IMR-90 (cell line): Measurements from ENCODE around the gene PSTK. TPM values are rescaled to one million over a fixed set of nuclear protein-coding genes. Genes with fewer than 3 reads are reported as not detected.

Source experiments
- ATAC-seq: fragments of 200-7000 bp; cut with Tn5 transposase; 2 replicates; pipeline ENCODE4 v1.9.1; 2020; ENCODE audit warnings: low read depth, mild to moderate bottlenecking, moderate library complexity
- BruUV-seq: library from RNA; stranded (reverse); fragments of 400-500 nt; replicated peaks from 2 replicates; lab custom pipeline; 2021; lab: Mats Ljungman, UMichigan
- CTCF ChIA-PET: fragments of 300-600 bp; formaldehyde crosslinking; extraction: SDS; loops from one replicate; lab custom pipeline; 2021; ENCODE audit warnings: antibody characterized with exemption; lab: Yijun Ruan, JAX
- POLR2A ChIA-PET: fragments of 300-600 bp; sonication (Branson Sonifier 250); formaldehyde crosslinking; loops from one replicate; lab custom pipeline; 2022; ENCODE audit warnings: antibody characterized with exemption; ENCODE audit not compliant: unreplicated experiment; lab: Charles Lee
- DNase-seq: peaks from one replicate; pipeline ENCODE4 v3.0.0; 2013
- H2AFZ ChIP-seq: replicated peaks from 2 replicates; pipeline ENCODE3; 2013; ENCODE audit warnings: low read length, mild to moderate bottlenecking; ENCODE audit not compliant: poor library complexity
- H2AK5ac ChIP-seq: 2 replicates; pipeline ENCODE4 v1.6.1; 2013; ENCODE audit warnings: low read depth, low read length, inconsistent platforms
- H2AK9ac ChIP-seq: replicated peaks from 2 replicates; pipeline ENCODE3; 2013; ENCODE audit warnings: mild to moderate bottlenecking, low read depth, low read length, moderate library complexity; ENCODE audit not compliant: poor library complexity
- H2BK120ac ChIP-seq: 2 replicates; pipeline ENCODE4 v1.6.1; 2013; ENCODE audit warnings: low read depth, low read length, inconsistent platforms
- H2BK15ac ChIP-seq: 3 replicates; pipeline ENCODE4 v1.6.1; 2013; ENCODE audit warnings: low read depth, low read length, inconsistent platforms
- H2BK20ac ChIP-seq: 2 replicates; pipeline ENCODE4 v1.6.1; 2013; ENCODE audit warnings: low read depth, mild to moderate bottlenecking, inconsistent platforms, low read length, moderate library complexity
- H2BK5ac ChIP-seq: 2 replicates; pipeline ENCODE4 v1.6.1; 2013; ENCODE audit warnings: mild to moderate bottlenecking, low read depth, low read length, inconsistent platforms; ENCODE audit not compliant: poor library complexity, severe bottlenecking
- H3K14ac ChIP-seq: replicated peaks from 2 replicates; pipeline ENCODE4 v1.6.1; 2013; ENCODE audit warnings: low read depth, low read length, inconsistent platforms
- H3K18ac ChIP-seq: 2 replicates; pipeline ENCODE4 v1.6.1; 2013; ENCODE audit warnings: low read depth, low read length, control low read depth
- H3K23ac ChIP-seq: 2 replicates; pipeline ENCODE4 v1.6.1; 2013; ENCODE audit warnings: low read depth, low read length, inconsistent platforms
- H3K27ac ChIP-seq: 2 replicates; pipeline ENCODE4 v1.5.1; 2013; ENCODE audit warnings: mild to moderate bottlenecking, control low read depth, low read length; ENCODE audit not compliant: insufficient read depth
- H3K27me3 ChIP-seq: 2 replicates; pipeline ENCODE4 v1.6.1; 2013; ENCODE audit warnings: low read length; ENCODE audit not compliant: control insufficient read depth, insufficient read depth
- H3K36me3 ChIP-seq: 2 replicates; pipeline ENCODE4 v1.6.1; 2013; ENCODE audit warnings: low read length, mixed read lengths; ENCODE audit not compliant: control insufficient read depth, insufficient read depth
- H3K4ac ChIP-seq: 2 replicates; pipeline ENCODE4 v1.6.1; 2013; ENCODE audit warnings: low read depth, low read length, inconsistent platforms
- H3K4me1 ChIP-seq: 2 replicates; pipeline ENCODE4 v1.6.1; 2013; ENCODE audit warnings: low read length, mixed read lengths; ENCODE audit not compliant: control insufficient read depth, insufficient read depth
- H3K4me2 ChIP-seq: 2 replicates; pipeline ENCODE4 v1.6.1; 2013; ENCODE audit warnings: low read depth, mild to moderate bottlenecking, control low read depth, low read length, moderate library complexity
- H3K4me3 ChIP-seq: 2 replicates; pipeline ENCODE4 v1.5.1; 2013; ENCODE audit warnings: low read depth, mild to moderate bottlenecking, control low read depth, low read length, moderate library complexity; ENCODE audit not compliant: insufficient read depth
- H3K56ac ChIP-seq: 2 replicates; pipeline ENCODE4 v1.6.1; 2013; ENCODE audit warnings: low read length, inconsistent platforms; ENCODE audit not compliant: insufficient read depth; ENCODE audit errors: extremely low read depth
- H3K79me1 ChIP-seq, 2 experiments: 2 replicates each; pipeline ENCODE4 v1.6.1; 2013; ENCODE audit warnings: low read length in 2 of 2, inconsistent platforms in 1 of 2, low read depth in 1 of 2
- H3K9ac ChIP-seq: 2 replicates; pipeline ENCODE4 v1.6.1; 2013; ENCODE audit warnings: low read depth, low read length, control low read depth
- H3K9me1 ChIP-seq: 2 replicates; pipeline ENCODE4 v1.6.1; 2013; ENCODE audit warnings: low read length, inconsistent platforms; ENCODE audit not compliant: insufficient read depth
- H3K9me3 ChIP-seq: 2 replicates; pipeline ENCODE4 v1.6.1; 2013; ENCODE audit warnings: low read length; ENCODE audit not compliant: control insufficient read depth, insufficient read depth
- H4K20me1 ChIP-seq: 2 replicates; pipeline ENCODE4 v1.6.1; 2013; ENCODE audit warnings: low read length, inconsistent platforms; ENCODE audit not compliant: insufficient read depth
- H4K5ac ChIP-seq: 2 replicates; pipeline ENCODE4 v1.6.1; 2013; ENCODE audit warnings: mild to moderate bottlenecking, low read depth, low read length, control low read depth
- H4K8ac ChIP-seq, 2 experiments: 2 replicates each; pipeline ENCODE4 v1.6.1; 2013; ENCODE audit warnings: low read depth in 2 of 2, low read length in 2 of 2, control low read depth in 1 of 2, inconsistent platforms in 1 of 2
- H4K91ac ChIP-seq: 2 replicates; pipeline ENCODE4 v1.6.1; 2013; ENCODE audit warnings: low read depth, low read length, inconsistent platforms; ENCODE audit not compliant: insufficient read depth
- BHLHE40 ChIP-seq: fragments of 150-350 bp; IDR thresholded peaks from 2 replicates; pipeline ENCODE4 v1.6.1; 2016; ENCODE audit warnings: mild to moderate bottlenecking, low read depth, low read length
- CEBPB ChIP-seq: IDR thresholded peaks from 2 replicates; pipeline ENCODE4 v1.6.1; 2012; ENCODE audit warnings: low read depth, low read length, improper control_type of control experiment
- CHD1 ChIP-seq: IDR thresholded peaks from 2 replicates; pipeline ENCODE4 v1.6.1; 2012; ENCODE audit warnings: low read depth, low read length, improper control_type of control experiment
- FOS ChIP-seq: fragments of 150-350 bp; IDR thresholded peaks from 2 replicates; pipeline ENCODE4 v1.6.1; 2016; ENCODE audit warnings: low read depth, low read length
- MAFK ChIP-seq: IDR thresholded peaks from 2 replicates; pipeline ENCODE4 v1.6.1; 2012; ENCODE audit warnings: low read depth, low read length, improper control_type of control experiment
- MAZ ChIP-seq: IDR thresholded peaks from 2 replicates; pipeline ENCODE4 v1.6.1; 2012; ENCODE audit warnings: low read depth, mild to moderate bottlenecking, low read length, improper control_type of control experiment, moderate library complexity, borderline replicate concordance
- MXI1 ChIP-seq: IDR thresholded peaks from 2 replicates; pipeline ENCODE4 v1.6.1; 2012; ENCODE audit warnings: low read depth, mild to moderate bottlenecking, low read length, moderate library complexity, borderline replicate concordance
- NFE2L2 ChIP-seq: fragments of 150-350 bp; IDR thresholded peaks from 2 replicates; pipeline ENCODE4 v1.6.1; 2016; ENCODE audit warnings: low read depth, mild to moderate bottlenecking, low read length
- POLR2A ChIP-seq: IDR thresholded peaks from 2 replicates; pipeline ENCODE4 v1.6.1; 2012; ENCODE audit warnings: mild to moderate bottlenecking, low read depth, low read length
- RAD21 ChIP-seq: IDR thresholded peaks from 2 replicates; pipeline ENCODE4 v1.6.1; 2012; ENCODE audit warnings: low read length, improper control_type of control experiment
- RCOR1 ChIP-seq: IDR thresholded peaks from 2 replicates; pipeline ENCODE4 v1.6.1; 2012; ENCODE audit warnings: mild to moderate bottlenecking, low read length, improper control_type of control experiment; ENCODE audit not compliant: insufficient replicate concordance
- RFX5 ChIP-seq: IDR thresholded peaks from 2 replicates; pipeline ENCODE4 v1.8.0; 2012; ENCODE audit warnings: low read depth, mild to moderate bottlenecking, low read length, moderate library complexity
- SMC3 ChIP-seq: fragments of 150-350 bp; IDR thresholded peaks from 2 replicates; pipeline ENCODE4 v1.6.1; 2016; ENCODE audit warnings: low read depth, mild to moderate bottlenecking, antibody characterized with exemption, low read length, moderate library complexity
- USF2 ChIP-seq: fragments of 150-350 bp; IDR thresholded peaks from 2 replicates; pipeline ENCODE4 v1.6.1; 2017; ENCODE audit warnings: mild to moderate bottlenecking, antibody characterized with exemption, low read length, low read depth
- WGBS, 2 experiments: methylation state at CpG; one replicate each; pipeline versions ENCODE4 v1.1.5 to v1.1.7; 2013; ENCODE audit warnings: missing lambda C conversion rate in 2 of 2; ENCODE audit not compliant: insufficient read length in 1 of 2; ENCODE audit errors: extremely low coverage in 2 of 2; 5-methylcytosine and 5-hydroxymethylcytosine counted together
- dilution Hi-C: fragments of 300-500 bp; cut with HindIII; formaldehyde crosslinking; loops from one replicate; pipeline ENCODE4 v1.14.3; 2018; ENCODE audit warnings: low sequenced_read_pairs; ENCODE audit not compliant: unreplicated experiment
- in situ Hi-C: fragments of 300-500 bp; cut with MboI; formaldehyde crosslinking; loops from 3 replicates; pipeline ENCODE4 v1.14.3; 2019; ENCODE audit warnings: low sequenced_read_pairs, inconsistent platforms, mixed read lengths
- intact Hi-C: fragments of 100-400 bp; cut with micrococcal nuclease; formaldehyde crosslinking; loops from 2 replicates; pipeline ENCODE4 v1.10.0; 2022
- polyA plus RNA-seq, 3 experiments: library from polyadenylated mRNA; depleted of rRNA; stranded (reverse); fragments of >200 nt; gene quantifications; 2 replicates each; pipeline ENCODE4 v1.2.3, GENCODE V29; 2012; ENCODE audit warnings: low replicate concordance in 1 of 3
- total RNA-seq: library from RNA; depleted of rRNA; stranded (reverse); fragments of >200 nt; gene quantifications from 2 replicates; pipeline ENCODE4 v1.2.3, GENCODE V29; 2012
- TF ChIP-seq, protein P1 (sequence below): conservative IDR thresholded peaks from 2 replicates; pipeline ENCODE4 v1.5.1; 2012; ENCODE audit warnings: mild to moderate bottlenecking, low read depth, low read length, improper control_type of control experiment
- TF ChIP-seq, protein P2 (sequence below): fragments of 150-350 bp; IDR thresholded peaks from 2 replicates; pipeline ENCODE4 v1.6.1; 2016; ENCODE audit warnings: low read depth, mild to moderate bottlenecking, low read length, moderate library complexity, borderline replicate concordance

The PSTK gene
- total and polyA plus RNA-seq, 2 of the 4 experiments (the other 2 are of a cell fraction), result 4.1 to 4.2 TPM

GRCh38 chr10:122974023-122974422 lies 6.2 kb upstream of the PSTK start:
- no peaks in the 10 kb centered on the region for H4K20me1 ChIP-seq
- H4K5ac ChIP-seq, result no peak overlapping the region
- no peak overlapping the region for H3K27ac ChIP-seq
- CTCF ChIA-PET, result interaction anchor here (0.6 kb wide), 1 partner anchor 312 kb away, joined by 3 read pairs; no protein-coding TSS in a partner anchor
- H2AK5ac ChIP-seq, result no peak overlapping the region
- no TSS peak for BruUV-seq
- no peak overlapping the region for H3K56ac ChIP-seq
- POLR2A ChIA-PET, result no interaction called here
- H2BK5ac ChIP-seq, result no peak overlapping the region
- H3K36me3 ChIP-seq, result no peaks in the 10 kb centered on the region
- no peak for ATAC-seq
- H2BK20ac ChIP-seq, result no peak overlapping the region
- no peaks in the 10 kb centered on the region for H3K27me3 ChIP-seq
- in situ Hi-C loops, result no loop called here
- H3K4ac ChIP-seq, result no peak overlapping the region
- no peak overlapping the region for H2AK9ac ChIP-seq
- no peak overlapping the region for H3K9ac ChIP-seq
- intact Hi-C loops, result no loop called here
- H3K4me3 ChIP-seq, result no peak overlapping the region
- peak; percentile 7 for DNase-seq
- no peak overlapping the region for H4K8ac ChIP-seq
- no peaks in the 10 kb centered on the region for H3K9me3 ChIP-seq
- 0% methylated on average over 1 of the region's 5 CpGs; no CpG with 5 or more reads in 1 of the 2 experiments for WGBS, 2 experiments
- no peak overlapping the region for H2BK120ac ChIP-seq
- H3K23ac ChIP-seq, result no peak overlapping the region
- TF ChIP-seq RCOR1 (no peak), SMC3 (no peak), MXI1 (no peak), MAFK (no peak), CEBPB (no peak), FOS (no peak), USF2 (no peak), RFX5 (no peak), POLR2A (no peak), NFE2L2 (no peak), RAD21 (no peak), MAZ (no peak), BHLHE40 (no peak), CHD1 (no peak)
- TF ChIP-seq, protein P1, sequence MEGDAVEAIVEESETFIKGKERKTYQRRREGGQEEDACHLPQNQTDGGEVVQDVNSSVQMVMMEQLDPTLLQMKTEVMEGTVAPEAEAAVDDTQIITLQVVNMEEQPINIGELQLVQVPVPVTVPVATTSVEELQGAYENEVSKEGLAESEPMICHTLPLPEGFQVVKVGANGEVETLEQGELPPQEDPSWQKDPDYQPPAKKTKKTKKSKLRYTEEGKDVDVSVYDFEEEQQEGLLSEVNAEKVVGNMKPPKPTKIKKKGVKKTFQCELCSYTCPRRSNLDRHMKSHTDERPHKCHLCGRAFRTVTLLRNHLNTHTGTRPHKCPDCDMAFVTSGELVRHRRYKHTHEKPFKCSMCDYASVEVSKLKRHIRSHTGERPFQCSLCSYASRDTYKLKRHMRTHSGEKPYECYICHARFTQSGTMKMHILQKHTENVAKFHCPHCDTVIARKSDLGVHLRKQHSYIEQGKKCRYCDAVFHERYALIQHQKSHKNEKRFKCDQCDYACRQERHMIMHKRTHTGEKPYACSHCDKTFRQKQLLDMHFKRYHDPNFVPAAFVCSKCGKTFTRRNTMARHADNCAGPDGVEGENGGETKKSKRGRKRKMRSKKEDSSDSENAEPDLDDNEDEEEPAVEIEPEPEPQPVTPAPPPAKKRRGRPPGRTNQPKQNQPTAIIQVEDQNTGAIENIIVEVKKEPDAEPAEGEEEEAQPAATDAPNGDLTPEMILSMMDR, result no peak
- TF ChIP-seq, protein P2, sequence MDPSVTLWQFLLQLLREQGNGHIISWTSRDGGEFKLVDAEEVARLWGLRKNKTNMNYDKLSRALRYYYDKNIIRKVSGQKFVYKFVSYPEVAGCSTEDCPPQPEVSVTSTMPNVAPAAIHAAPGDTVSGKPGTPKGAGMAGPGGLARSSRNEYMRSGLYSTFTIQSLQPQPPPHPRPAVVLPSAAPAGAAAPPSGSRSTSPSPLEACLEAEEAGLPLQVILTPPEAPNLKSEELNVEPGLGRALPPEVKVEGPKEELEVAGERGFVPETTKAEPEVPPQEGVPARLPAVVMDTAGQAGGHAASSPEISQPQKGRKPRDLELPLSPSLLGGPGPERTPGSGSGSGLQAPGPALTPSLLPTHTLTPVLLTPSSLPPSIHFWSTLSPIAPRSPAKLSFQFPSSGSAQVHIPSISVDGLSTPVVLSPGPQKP, result no peak
- no peak overlapping the region for H2AFZ ChIP-seq
- H3K79me1 ChIP-seq, result no peaks in the 10 kb centered on the region
- no peak overlapping the region for H3K18ac ChIP-seq
- H3K14ac ChIP-seq, result no peak overlapping the region
- H3K4me2 ChIP-seq, result no peak overlapping the region
- no peak overlapping the region for H2BK15ac ChIP-seq
- H3K4me1 ChIP-seq, result no peaks in the 10 kb centered on the region
- H3K9me1 ChIP-seq, result no peaks in the 10 kb centered on the region
- dilution Hi-C loops, result no loop called here
- no peak overlapping the region for H4K91ac ChIP-seq
